ENCODE measurements around the gene VANGL2.

Gene VANGL2

DNA sequence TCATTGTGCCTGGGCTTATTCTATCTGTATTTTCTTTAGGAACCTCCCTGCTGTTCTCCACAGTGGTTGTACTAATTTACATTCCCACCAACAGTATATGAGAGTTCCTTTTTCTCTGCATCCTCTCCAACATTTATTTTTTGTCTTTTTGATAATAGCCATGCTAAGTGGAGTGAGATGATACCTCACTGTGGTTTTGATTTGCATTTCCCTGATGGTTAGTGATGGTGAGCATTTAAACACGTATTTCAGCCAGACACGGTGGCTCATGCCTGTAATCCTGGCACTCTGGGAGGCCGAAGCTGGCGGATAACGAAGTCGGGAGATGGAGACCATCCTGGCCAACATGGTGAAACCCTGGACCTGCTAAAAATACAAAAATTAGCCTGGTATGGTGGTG is 64.8 kb downstream of the VANGL2 start:
- no peak for DNase-seq

DNA sequence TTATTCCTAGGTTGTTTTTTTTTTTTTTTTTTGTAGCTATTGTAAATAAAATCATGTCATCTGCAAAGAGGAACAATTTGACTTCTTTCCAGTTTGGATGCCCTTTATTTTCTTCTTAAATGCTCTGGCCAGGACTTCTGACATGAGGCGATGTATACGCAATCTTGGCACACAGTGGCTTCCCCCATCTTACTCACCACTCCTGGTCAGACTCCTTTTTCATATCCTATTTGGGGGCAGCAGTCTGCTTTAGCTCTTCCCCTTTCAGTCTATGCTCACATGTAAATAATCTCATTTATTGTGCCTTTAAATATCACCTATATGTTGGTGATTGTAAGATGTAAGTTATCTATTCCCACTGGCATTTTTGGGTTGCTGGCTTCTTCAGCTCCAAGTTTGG is 66.6 kb downstream of the VANGL2 start:
- DNase-seq, result no peak

DNA sequence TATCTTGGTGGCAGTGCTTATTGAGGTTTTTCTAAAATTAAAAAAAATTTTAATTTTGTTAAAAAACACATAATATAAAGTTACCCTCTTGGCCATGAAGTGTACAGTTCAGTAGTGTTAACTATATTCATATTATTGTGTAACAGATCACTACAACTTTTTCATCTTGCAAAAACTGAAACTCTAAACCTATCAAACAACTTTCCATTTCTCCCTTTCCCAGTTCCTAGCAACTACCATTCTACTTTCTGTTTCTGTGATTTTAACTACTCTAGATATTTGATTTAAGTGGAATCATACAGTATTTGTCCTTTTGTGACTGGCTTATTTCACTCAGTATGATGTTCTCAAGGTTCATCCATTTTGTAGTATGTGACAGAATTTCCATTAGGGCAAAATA is 67.2 kb downstream of the VANGL2 start:
- no peak for DNase-seq

DNA sequence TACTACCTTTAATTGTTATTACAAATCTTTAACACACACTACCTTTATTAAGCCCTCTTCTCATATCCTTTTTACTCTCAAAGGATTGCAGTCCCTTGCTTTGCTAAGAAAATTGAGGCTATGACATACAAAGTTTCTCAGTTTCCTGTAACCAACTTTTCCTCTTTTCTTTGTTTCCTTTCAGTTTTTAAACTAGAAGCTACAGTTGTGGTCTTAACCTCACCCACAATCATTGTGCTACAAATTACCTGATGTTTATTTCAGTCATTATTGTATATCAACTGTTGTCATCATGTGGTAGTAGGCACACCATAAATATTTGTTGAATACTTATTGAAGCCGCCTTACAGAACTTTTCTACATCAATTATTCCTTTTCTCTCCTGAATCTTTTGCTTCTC is 70.9 kb downstream of the VANGL2 start:
- DNase-seq, result no peak

DNA sequence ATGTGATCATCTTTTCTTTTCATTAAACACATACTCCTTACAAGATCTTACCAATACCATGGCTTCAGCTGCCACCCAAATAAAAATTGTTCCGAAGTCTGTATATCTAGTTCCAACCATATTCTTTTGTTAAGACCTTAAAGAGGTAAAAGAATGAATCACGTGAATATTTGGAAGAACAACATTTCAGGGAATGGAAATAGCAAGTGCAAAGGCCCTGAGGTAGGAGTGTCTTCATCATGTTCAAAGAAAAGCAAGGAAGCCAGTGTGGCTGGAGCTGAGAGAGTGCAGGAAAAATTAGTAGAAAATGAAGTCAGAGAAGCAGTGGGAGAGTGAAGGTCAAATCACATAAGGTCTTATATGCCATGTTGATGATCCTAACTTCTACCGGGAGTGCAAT is 71.7 kb downstream of the VANGL2 start:
- DNase-seq, result no peak

DNA sequence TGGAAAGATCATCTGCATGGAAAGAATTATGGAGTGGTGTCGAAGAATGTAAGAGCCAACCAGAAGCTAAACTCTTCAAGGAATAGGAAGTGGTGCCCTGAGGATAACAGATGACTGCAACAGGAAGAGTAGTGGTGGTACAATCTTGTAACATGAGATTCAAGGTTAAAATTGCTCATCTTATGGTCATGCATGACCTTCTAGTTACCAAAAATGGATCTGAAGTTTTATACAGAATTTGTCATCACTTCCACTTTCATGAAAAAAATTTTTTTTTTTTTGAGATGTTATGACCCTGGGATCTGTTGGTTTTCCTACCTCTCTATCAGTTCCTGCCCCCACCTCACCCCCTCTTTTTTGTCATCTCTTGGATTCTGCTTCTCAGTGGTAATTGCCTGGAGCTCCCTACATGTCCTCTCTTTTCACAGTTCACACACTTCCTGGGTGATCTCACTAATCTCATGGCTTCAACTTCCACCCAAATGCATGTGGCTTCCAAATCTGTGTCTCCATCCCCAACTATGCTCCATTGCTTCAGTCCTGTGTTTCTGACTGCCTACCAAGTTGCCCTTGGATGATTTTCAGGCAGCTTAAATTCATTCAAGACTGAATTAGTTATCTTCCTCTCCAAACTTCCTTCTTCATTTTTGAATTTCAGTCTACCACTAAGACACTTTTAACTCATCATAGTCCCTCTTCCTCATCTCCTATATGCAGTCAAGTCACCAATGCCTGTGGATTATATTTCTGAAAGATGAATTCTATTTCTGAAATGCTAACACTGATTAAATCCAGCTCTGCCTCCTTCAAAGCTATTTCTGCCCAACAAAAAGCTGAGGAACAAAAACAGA is 74.3 kb downstream of the VANGL2 start:
- DNase-seq, result no peak

All from AML-193 (cell line).